Neuronal stem cell (in vitro differentiated cells): ENCODE results near the gene RAPGEF1.

Experiments
- DNase-seq: peaks from one replicate; pipeline ENCODE4 v3.0.0-alpha.2; 2013; ENCODE audit warnings: low spot score
- H2AFZ ChIP-seq: one replicate; pipeline ENCODE4 v1.6.1; 2013; ENCODE audit warnings: mild to moderate bottlenecking, low read length, inconsistent platforms
- H2AK5ac ChIP-seq: 2 replicates; pipeline ENCODE4 v1.6.1; 2013; ENCODE audit warnings: low read depth, mild to moderate bottlenecking, inconsistent platforms, low read length, moderate library complexity, mixed read lengths
- H2BK120ac ChIP-seq: 2 replicates; pipeline ENCODE4 v1.6.1; 2013; ENCODE audit warnings: low read depth, mild to moderate bottlenecking, inconsistent platforms, low read length, moderate library complexity, mixed read lengths
- H2BK12ac ChIP-seq: one replicate; pipeline ENCODE4 v1.6.1; 2013; ENCODE audit warnings: low read length, inconsistent platforms
- H2BK15ac ChIP-seq: 2 replicates; pipeline ENCODE4 v1.6.1; 2013; ENCODE audit warnings: mild to moderate bottlenecking, low read length, inconsistent platforms, mixed read lengths
- H2BK5ac ChIP-seq: one replicate; pipeline ENCODE4 v1.6.1; 2013; ENCODE audit warnings: inconsistent platforms, mild to moderate bottlenecking, low read length, moderate library complexity
- H3K14ac ChIP-seq: one replicate; pipeline ENCODE4 v1.6.1; 2013; ENCODE audit warnings: low read length, inconsistent platforms
- H3K18ac ChIP-seq: 2 replicates; pipeline ENCODE4 v1.6.1; 2013; ENCODE audit warnings: low read length, inconsistent platforms
- H3K23ac ChIP-seq: 2 replicates; pipeline ENCODE4 v1.6.1; 2013; ENCODE audit warnings: low read depth, mild to moderate bottlenecking, mixed read lengths, low read length, inconsistent platforms; ENCODE audit not compliant: poor library complexity
- H3K27ac ChIP-seq: replicated peaks from 3 replicates; pipeline ENCODE4 v1.5.1; 2013; ENCODE audit warnings: low read length, inconsistent platforms
- H3K27me3 ChIP-seq, 3 experiments: 2 replicates each; pipeline ENCODE4 v1.6.1; 2013; ENCODE audit warnings: low read length in 3 of 3, mild to moderate bottlenecking in 2 of 3, inconsistent platforms in 1 of 3, low read depth in 1 of 3, mixed read lengths in 1 of 3, moderate library complexity in 1 of 3; ENCODE audit not compliant: control insufficient read depth in 3 of 3, insufficient read depth in 3 of 3
- H3K36me3 ChIP-seq, 2 donors: replicated peaks in 1 of 2; 2 replicates each; pipeline ENCODE4 v1.6.1; 2013; ENCODE audit warnings: low read length in 2 of 2; ENCODE audit not compliant: control insufficient read depth in 2 of 2, insufficient read depth in 2 of 2
- H3K4ac ChIP-seq: 2 replicates; pipeline ENCODE4 v1.6.1; 2013; ENCODE audit warnings: inconsistent platforms, mild to moderate bottlenecking, low read length, moderate library complexity
- H3K4me1 ChIP-seq, 2 donors: 1 replicate in 1 of 2; 2 replicates in 1 of 2; pipeline ENCODE4 v1.6.1; 2013; ENCODE audit warnings: low read length in 2 of 2, low read depth in 1 of 2; ENCODE audit not compliant: control insufficient read depth in 2 of 2, insufficient read depth in 1 of 2
- H3K4me2 ChIP-seq: one replicate; pipeline ENCODE4 v1.6.1; 2013; ENCODE audit warnings: mild to moderate bottlenecking, low read length, inconsistent platforms; ENCODE audit not compliant: insufficient read depth, poor library complexity, severe bottlenecking
- H3K4me3 ChIP-seq, 2 donors: 2 replicates each; pipeline ENCODE4 v1.5.1; 2013; ENCODE audit warnings: low read length in 2 of 2, mild to moderate bottlenecking in 2 of 2, inconsistent platforms in 1 of 2, moderate library complexity in 1 of 2
- H3K79me1 ChIP-seq: one replicate; pipeline ENCODE4 v1.6.1; 2013; ENCODE audit warnings: low read depth, mild to moderate bottlenecking, inconsistent platforms, low read length, moderate library complexity
- H3K9ac ChIP-seq: one replicate; pipeline ENCODE4 v1.6.1; 2013; ENCODE audit warnings: mild to moderate bottlenecking, low read depth, low read length, inconsistent platforms; ENCODE audit not compliant: poor library complexity
- H3K9me3 ChIP-seq, 2 donors: replicated peaks in 1 of 2; 2 replicates each; pipeline versions ENCODE3 to v1.6.1; 2013; ENCODE audit warnings: low read length in 2 of 2, mild to moderate bottlenecking in 2 of 2, inconsistent platforms in 1 of 2, low read depth in 1 of 2, mixed read lengths in 1 of 2, moderate library complexity in 1 of 2; ENCODE audit not compliant: control insufficient read depth in 2 of 2, insufficient read depth in 1 of 2
- H4K8ac ChIP-seq: one replicate; pipeline ENCODE4 v1.6.1; 2013; ENCODE audit warnings: low read depth, mild to moderate bottlenecking, inconsistent platforms, low read length, moderate library complexity
- H4K91ac ChIP-seq: one replicate; pipeline ENCODE4 v1.6.1; 2013; ENCODE audit warnings: low read length, low read depth, mild to moderate bottlenecking, inconsistent platforms; ENCODE audit not compliant: poor library complexity
- WGBS, 2 donors: extraction: QIAGEN DNeasy Blood & Tissue Kit; methylation state at CpG; one replicate each; pipeline ENCODE4 v1.1.7; 2013; ENCODE audit warnings: missing lambda C conversion rate in 2 of 2, mixed read lengths in 1 of 2; ENCODE audit not compliant: insufficient read length in 2 of 2, insufficient replicate concordance in 1 of 2; ENCODE audit errors: extremely low coverage in 2 of 2; 5-methylcytosine and 5-hydroxymethylcytosine counted together

RAPGEF1 gene

DNA sequence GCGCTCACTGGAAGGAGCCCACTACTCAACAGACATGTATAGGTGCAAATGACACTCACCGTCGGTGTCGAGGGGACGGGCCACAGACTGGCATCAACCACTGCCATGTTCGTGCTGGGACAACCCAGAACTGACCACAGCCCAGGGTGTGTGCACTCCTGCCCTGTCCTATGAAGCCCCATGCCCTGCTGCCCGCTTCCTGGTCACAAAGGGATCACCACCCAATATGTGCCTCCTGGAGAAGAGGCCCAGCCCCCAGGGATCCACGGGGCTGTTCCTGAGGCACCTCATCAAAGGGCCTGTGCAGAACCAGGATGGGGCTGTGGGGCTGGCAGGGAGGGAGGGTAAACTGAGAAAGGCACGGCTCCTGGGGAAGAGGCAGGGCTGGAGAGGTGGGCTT, 151.5 kb downstream of the RAPGEF1 start:
- no peak overlapping the region for H2BK120ac ChIP-seq
- DNase-seq, result no peak
- no peaks in the 10 kb centered on the region for H3K9me3 ChIP-seq
- H3K4me2 ChIP-seq, result no peak overlapping the region
- no peak overlapping the region for H3K18ac ChIP-seq
- no peaks in the 10 kb centered on the region for H3K4me1 ChIP-seq
- H4K91ac ChIP-seq, result no peak overlapping the region
- no peak overlapping the region for H2BK15ac ChIP-seq
- peaks cover 15 to 70% of the 10 kb centered on the region in 2 donors for H3K36me3 ChIP-seq
- no peak overlapping the region for H2AK5ac ChIP-seq
- no peak overlapping the region for H2AFZ ChIP-seq
- no CpG with 5 or more reads among the region's 9 CpGs for WGBS, 2 donors
- H3K27me3 ChIP-seq, result no peaks in the 10 kb centered on the region
- H4K8ac ChIP-seq, result no peak overlapping the region
- no peak overlapping the region for H2BK5ac ChIP-seq
- peak overlapping the region in 1 of 2 donors; percentile 5 for H3K4me3 ChIP-seq
- no peak overlapping the region for H3K9ac ChIP-seq
- no peaks in the 10 kb centered on the region for H3K79me1 ChIP-seq
- H3K27ac ChIP-seq, result no peak overlapping the region
- H3K4ac ChIP-seq, result no peak overlapping the region
- H3K14ac ChIP-seq, result no peak overlapping the region
- no peak overlapping the region for H3K23ac ChIP-seq
- H2BK12ac ChIP-seq, result no peak overlapping the region

DNA sequence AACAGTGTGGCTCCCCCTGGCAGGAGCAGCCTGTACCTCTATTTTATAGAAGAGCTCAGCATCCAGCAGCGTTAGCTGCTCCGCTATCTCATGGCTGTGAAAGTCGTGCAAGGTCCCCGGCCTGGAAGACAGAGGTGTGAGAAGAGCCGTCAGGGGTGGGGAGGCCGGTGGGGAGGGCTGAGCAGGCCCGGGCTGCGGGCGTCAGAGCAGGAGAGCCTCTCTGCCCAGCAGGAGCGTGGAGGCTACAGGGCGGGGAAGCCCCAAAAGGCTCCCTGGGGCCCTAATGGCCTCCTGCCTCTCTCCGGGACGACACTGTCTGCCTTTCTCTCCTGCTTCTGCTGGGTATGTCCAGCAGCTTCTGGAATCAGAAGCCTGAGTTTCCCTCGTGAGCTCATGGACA, 152.0 kb downstream of the RAPGEF1 start:
- no peak overlapping the region for H3K14ac ChIP-seq
- no peak overlapping the region for H3K4me3 ChIP-seq
- H3K4me2 ChIP-seq, result no peak overlapping the region
- H2AK5ac ChIP-seq, result no peak overlapping the region
- no peaks in the 10 kb centered on the region for H3K9me3 ChIP-seq
- no peak overlapping the region for H3K4ac ChIP-seq
- no CpG with 5 or more reads among the region's 14 CpGs for WGBS, 2 donors
- H2BK12ac ChIP-seq, result no peak overlapping the region
- H3K4me1 ChIP-seq, result no peaks in the 10 kb centered on the region
- H2BK120ac ChIP-seq, result no peak overlapping the region
- DNase-seq, result no peak
- no peak overlapping the region for H4K91ac ChIP-seq
- no peak overlapping the region for H3K27ac ChIP-seq
- no peaks in the 10 kb centered on the region for H3K27me3 ChIP-seq
- H3K79me1 ChIP-seq, result no peaks in the 10 kb centered on the region
- no peak overlapping the region for H4K8ac ChIP-seq
- peaks cover 15 to 70% of the 10 kb centered on the region in 2 donors for H3K36me3 ChIP-seq
- no peak overlapping the region for H2BK15ac ChIP-seq
- no peak overlapping the region for H3K18ac ChIP-seq
- no peak overlapping the region for H2BK5ac ChIP-seq
- H2AFZ ChIP-seq, result no peak overlapping the region
- no peak overlapping the region for H3K23ac ChIP-seq
- H3K9ac ChIP-seq, result no peak overlapping the region

DNA sequence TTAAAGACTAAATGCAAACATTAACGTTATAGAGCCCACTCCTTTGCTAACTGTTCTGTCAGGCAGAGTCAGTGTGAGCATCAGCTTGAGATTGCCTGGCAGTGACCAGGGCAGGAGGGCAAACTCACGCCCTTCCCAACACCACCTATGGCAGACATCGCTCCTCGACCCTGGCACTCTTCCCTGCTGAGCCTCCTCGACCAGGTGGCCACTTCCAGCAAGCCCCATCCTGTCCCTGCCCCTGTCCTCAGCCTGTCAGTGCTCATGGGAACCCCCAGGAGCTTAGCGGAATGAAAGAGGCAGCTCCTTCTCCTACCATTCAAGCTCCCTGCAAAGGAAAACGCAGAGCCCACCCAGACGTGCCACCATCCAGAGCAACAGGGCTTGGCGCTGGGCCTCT, 152.5 kb downstream of the RAPGEF1 start:
- no peak overlapping the region for H2BK15ac ChIP-seq
- DNase-seq, result no peak
- H3K27me3 ChIP-seq, result no peaks in the 10 kb centered on the region
- H3K4me1 ChIP-seq, result no peaks in the 10 kb centered on the region
- H3K36me3 ChIP-seq, result peaks cover 17 to 75% of the 10 kb centered on the region in 2 donors
- WGBS, 2 donors, result no CpG with 5 or more reads among the region's 9 CpGs
- H3K79me1 ChIP-seq, result no peaks in the 10 kb centered on the region
- H3K23ac ChIP-seq, result peak overlapping the region; percentile 5
- H3K27ac ChIP-seq, result no peak overlapping the region
- no peak overlapping the region for H3K4me2 ChIP-seq
- no peak overlapping the region for H4K91ac ChIP-seq
- H2AK5ac ChIP-seq, result no peak overlapping the region
- H3K4me3 ChIP-seq, result no peak overlapping the region
- H4K8ac ChIP-seq, result no peak overlapping the region
- H3K9ac ChIP-seq, result no peak overlapping the region
- H3K14ac ChIP-seq, result no peak overlapping the region
- H2BK5ac ChIP-seq, result no peak overlapping the region
- H3K9me3 ChIP-seq, result no peaks in the 10 kb centered on the region
- no peak overlapping the region for H2AFZ ChIP-seq
- no peak overlapping the region for H3K4ac ChIP-seq
- H3K18ac ChIP-seq, result no peak overlapping the region
- H2BK12ac ChIP-seq, result no peak overlapping the region
- H2BK120ac ChIP-seq, result no peak overlapping the region

DNA sequence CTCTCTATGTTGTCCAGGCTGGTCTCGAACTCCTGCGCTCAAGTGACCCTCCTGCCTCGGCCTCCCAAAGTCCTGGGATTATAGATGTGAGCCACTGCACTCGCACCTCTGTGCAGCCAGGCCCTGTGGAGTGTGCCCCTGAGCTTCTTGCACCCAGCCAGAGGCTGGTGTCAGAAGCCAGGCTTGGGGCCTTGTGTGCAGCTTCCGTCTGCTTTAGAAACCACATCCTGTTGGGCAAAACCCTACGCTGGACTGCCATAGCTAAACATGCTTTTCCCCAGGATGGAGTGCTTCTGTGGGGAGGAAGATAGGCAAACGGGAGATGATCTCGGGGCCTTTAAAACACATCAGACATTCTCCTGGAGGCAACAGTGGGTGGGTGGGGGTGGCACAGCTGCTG, 154.5 kb downstream of the RAPGEF1 start:
- Histone ChIP-seq H3K14ac (no peak overlapping the region), H3K27ac (no peak overlapping the region), H2AFZ (no peak overlapping the region), H4K8ac (no peak overlapping the region), H3K4me2 (no peak overlapping the region), H3K4me3 (no peak overlapping the region), H2BK120ac (no peak overlapping the region), H2BK12ac (no peak overlapping the region), H3K23ac (no peak overlapping the region), H2BK15ac (no peak overlapping the region), H2AK5ac (no peak overlapping the region), H3K9ac (no peak overlapping the region), H3K36me3 (peaks cover 20 to 72% of the 10 kb centered on the region in 2 donors), H4K91ac (no peak overlapping the region), H3K27me3 (no peaks in the 10 kb centered on the region), H3K9me3 (no peaks in the 10 kb centered on the region), H3K18ac (no peak overlapping the region), H3K4me1 (no peaks in the 10 kb centered on the region), H2BK5ac (no peak overlapping the region), H3K79me1 (no peaks in the 10 kb centered on the region), H3K4ac (no peak overlapping the region)
- no CpG with 5 or more reads among the region's 8 CpGs for WGBS, 2 donors
- DNase-seq, result no peak
